HG03175 (cell line): ENCODE measurements around the gene FLNC.

Experiments
- ATAC-seq: cut with Tn5 transposase; IDR thresholded peaks from one replicate; pipeline ENCODE4 v1.9.1; 2021; ENCODE audit warnings: mild to moderate bottlenecking, moderate library complexity; ENCODE audit not compliant: unreplicated experiment

FLNC gene

DNA sequence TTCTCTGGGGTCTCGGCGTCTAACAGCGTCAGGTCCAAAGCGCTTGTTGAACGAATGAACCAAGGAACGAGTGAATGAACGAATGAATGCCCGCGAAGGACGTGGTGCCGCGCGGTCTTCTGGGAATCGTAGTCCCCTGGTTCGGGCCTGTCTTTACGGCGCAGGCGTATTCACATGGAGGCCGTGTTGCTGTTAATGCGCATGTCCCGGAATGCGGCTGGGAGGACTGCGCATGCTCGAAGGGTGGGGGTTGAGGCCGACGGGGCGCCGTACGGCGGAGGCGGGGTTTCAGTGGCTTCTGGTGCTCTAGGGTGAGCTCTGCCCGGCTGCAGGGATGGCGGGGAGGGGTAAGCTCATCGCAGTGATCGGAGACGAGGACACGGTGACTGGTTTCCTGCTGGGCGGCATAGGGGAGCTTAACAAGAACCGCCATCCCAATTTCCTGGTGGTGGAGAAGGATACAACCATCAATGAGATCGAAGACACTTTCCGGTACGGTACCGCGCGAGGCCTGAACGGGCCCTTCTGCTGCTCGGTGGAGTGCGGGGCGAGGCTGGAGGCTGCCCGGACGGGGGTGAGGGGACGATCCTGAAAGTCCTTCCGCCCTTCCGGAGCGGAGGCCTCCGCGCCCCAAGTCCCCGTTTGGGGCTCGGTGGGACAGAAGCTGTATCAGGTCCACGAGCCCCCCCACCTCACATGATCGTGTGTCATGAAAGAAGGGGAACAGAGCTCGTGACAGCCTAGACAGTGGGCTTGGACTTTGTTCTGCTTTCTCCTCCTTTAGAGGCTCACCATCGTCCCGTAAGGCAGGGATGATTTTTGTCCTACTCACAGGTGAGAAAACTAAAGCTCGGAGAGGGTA lies 32.6 kb downstream of the FLNC start, which contains the start of gene ATP6V1F:
ATP6V1F (plus strand) TSS at position 286 of the 862 bp plus-strand sequence; CDS start at position 335, 49 bp downstream.
- ATAC-seq = peak; percentile 86

DNA sequence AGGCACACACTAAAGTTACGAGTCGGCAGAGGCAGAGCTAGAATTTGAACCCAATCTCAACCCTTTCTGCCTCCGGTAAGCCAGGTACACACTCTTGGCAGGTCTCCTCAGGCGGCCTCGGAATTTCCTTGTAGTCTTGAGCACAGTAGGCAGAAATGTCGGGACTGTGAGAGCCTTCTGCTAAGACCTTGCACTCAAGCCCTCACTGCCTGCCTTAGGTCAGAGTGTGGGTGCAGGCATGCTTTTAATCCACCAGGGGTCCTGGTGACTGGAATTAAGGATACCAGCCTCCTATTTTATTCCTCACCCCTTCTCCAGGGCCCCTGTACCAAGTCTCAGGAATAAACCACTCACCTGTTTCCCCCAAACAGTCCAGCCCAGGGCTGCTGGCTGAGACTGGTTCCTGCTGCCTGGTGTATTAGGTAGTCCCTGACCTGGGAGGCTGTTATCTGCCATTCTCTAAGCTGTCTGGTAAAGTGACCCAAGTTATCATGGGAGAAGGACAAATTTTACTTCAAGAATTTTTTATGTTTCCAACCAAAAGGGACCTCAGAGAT lies 33.3 kb downstream of the FLNC start:
- peak; percentile 52 for ATAC-seq

DNA sequence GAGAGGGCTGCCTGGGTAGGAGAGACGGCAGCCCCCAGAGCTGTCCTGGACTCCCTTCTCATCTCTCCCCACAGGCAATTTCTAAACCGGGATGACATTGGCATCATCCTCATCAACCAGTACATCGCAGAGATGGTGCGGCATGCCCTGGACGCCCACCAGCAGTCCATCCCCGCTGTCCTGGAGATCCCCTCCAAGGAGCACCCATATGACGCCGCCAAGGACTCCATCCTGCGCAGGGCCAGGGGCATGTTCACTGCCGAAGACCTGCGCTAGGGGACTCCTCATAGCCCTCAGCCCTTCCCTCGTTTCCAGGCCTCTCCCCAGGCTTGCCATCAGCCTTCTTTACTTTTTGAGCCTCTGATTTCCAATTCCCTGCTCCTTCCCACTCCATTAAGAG lies 35.1 kb downstream of the FLNC start:
- no peak for ATAC-seq

GRCh38 chr7:128865996-128866877 lies 36.0 kb downstream of the FLNC start:
- ATAC-seq = no peak

DNA sequence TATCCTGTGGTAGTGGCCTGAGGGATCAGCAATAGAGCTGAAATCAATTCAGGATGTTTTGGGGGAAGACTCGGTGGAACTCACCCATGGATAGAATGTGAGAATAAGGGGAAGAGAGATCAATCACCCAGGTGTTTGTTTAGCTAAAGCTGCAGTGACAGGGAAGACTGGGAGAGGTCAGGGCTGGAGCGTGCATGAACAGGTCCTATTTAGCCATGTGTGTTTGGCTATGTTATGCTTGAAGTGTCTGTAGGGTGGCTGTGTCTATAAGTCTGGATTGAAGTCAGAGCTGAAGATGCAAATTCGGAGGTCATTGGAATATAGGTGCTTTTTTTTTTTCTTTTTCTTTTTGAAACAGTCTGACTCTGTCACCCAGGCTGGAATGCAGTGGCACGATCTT lies 37.0 kb downstream of the FLNC start:
- ATAC-seq = no peak

DNA sequence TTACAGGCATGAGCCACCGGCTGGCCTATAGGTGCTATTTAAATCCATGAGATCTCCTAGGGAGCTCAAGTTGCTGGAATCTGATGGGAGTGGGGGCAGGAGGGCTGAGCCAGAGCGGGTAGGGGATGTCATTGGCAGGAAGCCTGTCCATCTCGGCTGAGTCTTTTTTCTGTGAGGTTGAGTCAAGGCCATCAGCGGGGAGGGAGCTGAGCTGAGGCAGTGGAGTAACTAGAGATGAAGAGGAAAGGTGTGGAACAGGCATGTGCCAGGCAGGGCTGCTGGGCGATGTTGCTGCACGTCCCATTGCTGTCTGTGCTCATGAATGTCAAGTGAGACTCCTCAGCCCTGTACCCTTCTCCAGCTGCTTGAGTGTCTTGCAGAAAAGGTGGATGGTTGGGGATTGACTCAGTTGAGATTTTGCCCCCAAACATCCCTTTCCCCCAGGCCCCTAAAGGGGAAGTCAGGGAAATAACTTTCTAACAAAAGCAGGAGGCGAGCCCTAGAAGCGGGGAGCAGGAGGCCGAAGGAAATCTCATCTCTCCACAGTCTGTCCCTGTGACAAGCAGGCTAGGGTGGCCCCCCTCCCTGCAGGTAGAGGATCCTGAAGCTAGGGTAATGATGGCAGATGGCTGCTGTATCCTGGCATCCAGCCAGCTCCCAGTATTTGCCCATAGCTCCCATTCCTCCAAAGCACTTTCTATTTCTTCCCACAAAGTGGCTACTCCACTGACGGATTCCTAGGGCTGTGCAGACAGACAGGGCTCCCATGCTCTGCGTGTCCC lies 37.8 kb downstream of the FLNC start:
- ATAC-seq = no peak

GRCh38 chr7:128868624-128869137 lies 38.5 kb downstream of the FLNC start:
- no peak for ATAC-seq

DNA sequence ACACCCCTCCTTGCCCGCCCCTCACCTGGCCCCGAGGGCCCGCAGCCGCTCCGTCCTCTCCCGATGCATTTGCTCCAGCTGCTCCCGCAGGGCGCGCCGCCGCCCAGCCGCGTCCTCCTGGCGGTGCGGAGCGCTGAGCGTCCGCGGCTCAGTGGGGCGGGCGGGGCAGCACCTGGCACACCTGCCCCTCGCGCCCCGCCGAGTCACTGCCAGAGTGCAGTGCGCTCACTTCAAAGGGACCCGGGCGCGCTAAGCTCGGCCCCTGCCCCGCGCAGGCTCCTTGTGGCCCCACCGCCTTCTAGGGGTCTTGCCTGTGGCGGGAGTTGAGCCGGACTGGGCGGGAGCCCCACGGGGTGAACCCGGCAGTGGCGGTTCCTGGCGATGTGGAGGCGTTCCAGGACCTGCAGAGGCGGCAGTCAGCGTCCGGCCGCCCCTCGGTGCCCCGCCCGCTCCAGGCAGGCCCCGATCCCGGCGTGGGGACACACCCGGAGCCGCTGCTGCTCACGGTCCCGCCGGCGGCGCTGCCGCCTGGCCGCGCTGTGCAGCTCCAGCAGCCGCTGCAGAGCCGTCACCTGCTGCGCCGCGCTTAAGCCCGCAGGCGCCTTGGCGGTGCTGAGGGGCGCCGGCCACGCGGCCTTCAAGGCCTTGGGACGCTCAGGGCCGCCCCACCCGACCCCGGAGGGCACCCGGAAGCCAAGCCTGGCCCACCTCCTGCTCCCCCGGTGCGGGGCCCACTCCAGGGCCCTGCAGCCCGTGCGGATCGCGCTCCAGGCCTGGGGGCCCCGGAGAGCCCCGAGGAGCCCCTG lies 39.1 kb downstream of the FLNC start:
- ATAC-seq = peak; percentile 68

- peak; percentile 14 for ATAC-seq
Observed at GRCh38 chr7:128869944-128870285, 39.7 kb downstream of the FLNC start.

DNA sequence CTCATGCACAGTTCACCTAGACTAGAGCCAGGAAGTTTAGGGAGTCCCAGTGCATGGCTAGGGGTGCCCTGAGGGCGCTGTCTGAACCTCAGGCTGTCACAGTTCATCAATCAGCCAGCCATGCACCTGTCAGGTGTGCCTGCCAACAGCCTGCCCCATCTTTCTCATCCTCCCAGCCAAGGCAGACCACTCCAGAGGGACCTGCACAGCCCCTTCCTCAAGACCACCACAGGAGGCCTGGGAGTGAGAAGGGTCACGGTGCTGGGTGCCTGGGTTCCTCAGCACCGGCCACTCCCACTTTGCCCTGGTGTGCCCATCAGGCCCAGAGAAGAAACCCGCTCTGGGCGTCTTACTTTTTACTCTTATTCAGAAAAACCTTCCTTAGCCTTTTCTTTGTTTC lies 40.8 kb downstream of the FLNC start:
- ATAC-seq = no peak

DNA sequence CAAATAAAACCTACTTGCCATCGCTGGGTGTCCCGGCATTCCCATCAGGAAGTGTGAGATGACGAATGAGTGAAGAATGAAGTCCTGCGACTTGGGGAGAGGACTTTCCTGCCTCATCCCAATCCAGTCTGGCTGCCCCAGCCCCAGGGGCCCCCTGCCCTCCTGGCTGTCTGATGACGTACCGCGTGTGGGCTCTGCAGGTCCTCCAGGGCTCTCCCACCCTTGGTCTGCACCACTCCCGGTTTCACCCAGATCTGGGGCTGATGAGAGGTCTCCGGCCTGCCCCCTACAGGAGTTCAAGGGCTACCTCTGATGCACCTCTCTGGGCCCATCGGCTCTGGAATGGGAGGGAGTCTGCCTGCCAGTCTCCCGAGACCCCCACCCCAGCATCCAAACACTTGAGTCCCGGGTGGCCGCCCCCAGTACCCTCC lies 42.2 kb downstream of the FLNC start:
- ATAC-seq = no peak

DNA sequence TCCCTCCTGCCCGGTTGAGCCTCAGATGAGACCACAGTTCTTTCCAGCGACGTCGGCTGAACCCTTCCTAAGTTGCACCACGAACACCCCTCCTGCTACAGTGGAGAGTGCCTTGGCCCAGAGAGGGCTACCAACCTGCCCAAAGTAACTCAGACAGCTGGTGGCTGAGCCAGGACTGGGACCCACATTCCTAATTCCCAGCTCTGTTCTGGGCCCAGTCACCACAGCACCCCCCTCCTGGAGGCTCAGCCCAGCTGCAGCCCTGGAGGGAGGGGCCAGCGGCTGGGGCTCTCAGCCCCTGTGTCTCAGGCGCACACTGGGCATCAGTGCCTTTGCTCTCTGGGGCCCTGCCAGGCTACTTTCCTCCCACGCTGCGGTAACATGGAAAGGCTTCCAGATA lies 43.0 kb downstream of the FLNC start:
- ATAC-seq = no peak

- no peak for ATAC-seq
Observed at GRCh38 chr7:128874140-128875031, 44.2 kb downstream of the FLNC start.

GRCh38 chr7:128875523-128875948 lies 45.3 kb downstream of the FLNC start:
- no peak for ATAC-seq

DNA sequence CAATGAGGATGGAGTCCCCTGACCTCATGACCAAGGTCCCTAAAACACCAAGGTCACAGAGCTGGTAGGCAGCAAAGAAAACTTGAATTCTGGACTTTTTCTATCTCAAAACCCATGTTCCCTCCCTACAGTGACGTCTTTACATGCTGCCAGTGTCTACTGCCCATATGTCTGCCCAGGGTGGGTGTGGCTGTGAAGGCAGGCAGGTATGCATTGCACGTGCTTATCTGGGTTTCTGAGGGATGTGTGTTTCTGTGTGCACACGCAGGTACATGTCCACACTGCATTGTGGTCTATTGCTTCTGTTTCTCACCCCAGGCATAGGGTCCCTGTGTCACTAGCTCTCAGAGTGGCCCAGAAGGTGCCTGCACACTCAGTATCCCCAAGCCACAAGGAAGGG lies 45.9 kb downstream of the FLNC start:
- ATAC-seq = no peak

- no peak for ATAC-seq
Observed at GRCh38 chr7:128876586-128876977, 46.4 kb downstream of the FLNC start.

- ATAC-seq = no peak
Observed at GRCh38 chr7:128876978-128877755, 47.0 kb downstream of the FLNC start.

DNA sequence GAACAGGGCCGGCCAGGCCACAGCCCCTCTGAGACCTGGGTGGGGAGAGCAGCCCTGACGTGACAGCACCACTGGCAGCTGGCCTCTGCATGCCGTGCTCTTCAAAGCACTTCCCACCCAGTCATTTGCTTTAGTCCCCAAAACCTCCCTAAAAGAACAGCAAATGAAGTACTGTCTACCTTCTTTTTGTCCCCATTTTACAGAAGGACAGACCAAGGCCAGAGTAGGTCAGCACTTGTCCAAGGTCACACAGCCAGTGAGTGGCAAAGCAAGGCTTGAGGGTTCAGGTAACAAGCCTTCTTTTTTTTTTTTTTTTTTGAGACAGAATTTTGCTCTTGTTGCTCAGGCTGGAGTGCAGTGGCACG lies 47.5 kb downstream of the FLNC start:
- no peak for ATAC-seq
